Cardiac muscle cell (in vitro differentiated cells and primary cell): ENCODE measurements around the gene SEC61A1. TPM values are rescaled to one million over a fixed set of nuclear protein-coding genes. Genes with fewer than 3 reads are reported as not detected.

Experiments
- DNase-seq, 2 donors: peaks; one replicate each; pipeline versions ENCODE4 v3.0.0 to v3.0.0-alpha.2; 2010 to 2017; ENCODE audit warnings: low read depth in 1 of 2, low spot score in 1 of 2
- H3K27ac ChIP-seq: fragments of 200-600 bp; sonication (generic); 2 replicates; pipeline ENCODE4 v1.5.1; 2016
- H3K27me3 ChIP-seq: fragments of 200-600 bp; sonication (generic); 2 replicates; pipeline ENCODE4 v1.6.0; 2016; ENCODE audit warnings: control low read depth
- H3K36me3 ChIP-seq: fragments of 200-600 bp; sonication (generic); 2 replicates; pipeline ENCODE4 v1.5.1; 2016; ENCODE audit warnings: control low read depth
- H3K4me1 ChIP-seq: fragments of 200-600 bp; sonication (generic); 2 replicates; pipeline ENCODE4 v1.8.1; 2017; ENCODE audit warnings: low read depth, mild to moderate bottlenecking, mixed run types
- H3K4me3 ChIP-seq: fragments of 200-600 bp; sonication (generic); 2 replicates; pipeline ENCODE4 v1.5.1; 2016; ENCODE audit warnings: mild to moderate bottlenecking
- H3K9me3 ChIP-seq: fragments of 200-600 bp; sonication (generic); 2 replicates; pipeline ENCODE4 v1.5.1; 2017; ENCODE audit warnings: low read depth, mild to moderate bottlenecking, control low read depth
- CTCF ChIP-seq: IDR thresholded peaks from 2 replicates; pipeline ENCODE4 v1.5.1; 2012; ENCODE audit warnings: low read depth, mild to moderate bottlenecking, low read length
- polyA plus RNA-seq: library from polyadenylated mRNA; unstranded; fragments of >200 nt; fragmentation: Nextera tagmentation; extraction: Ambion mirVana; gene quantifications from 2 replicates; pipeline ENCODE4 v1.2.1, GENCODE V29; 2016
- total RNA-seq: library from RNA; depleted of rRNA; stranded (reverse); fragments of >200 nt; gene quantifications from 2 replicates; pipeline ENCODE4 v1.2.3, GENCODE V29; 2016

The SEC61A1 gene
- total and polyA plus RNA-seq, 2 experiments from 2014 or later = 92.4 to 133 TPM

GRCh38 chr3:128071771-128072453 lies 19.7 kb downstream of the SEC61A1 start:
- DNase-seq = no peak
- H3K36me3 ChIP-seq = peaks cover 31% of the 10 kb centered on the region
- TF ChIP-seq CTCF = no peak

GRCh38 chr3:128072454-128073184 lies 20.4 kb downstream of the SEC61A1 start:
- no peaks in the 10 kb centered on the region for H3K9me3 ChIP-seq
- H3K27ac ChIP-seq = no peak overlapping the region
- DNase-seq = no peak
- no peak overlapping the region for H3K4me3 ChIP-seq
- TF ChIP-seq CTCF = no peak
- H3K27me3 ChIP-seq = no peaks in the 10 kb centered on the region
- peaks cover 24% of the 10 kb centered on the region for H3K36me3 ChIP-seq
- H3K4me1 ChIP-seq = peaks cover 16% of the 10 kb centered on the region

More at GRCh38 chr3:128071771-128072453, 19.7 kb downstream of the SEC61A1 start:
- Histone ChIP-seq H3K27ac (no peak overlapping the region), H3K27me3 (no peaks in the 10 kb centered on the region), H3K9me3 (no peaks in the 10 kb centered on the region), H3K4me3 (no peak overlapping the region), H3K4me1 (peaks cover 12% of the 10 kb centered on the region)

- no peak overlapping the region for H3K4me3 ChIP-seq
- no peaks in the 10 kb centered on the region for H3K27me3 ChIP-seq
- no peak for TF ChIP-seq CTCF
- H3K27ac ChIP-seq = no peak overlapping the region
- DNase-seq = no peak
- peaks cover 19% of the 10 kb centered on the region for H3K36me3 ChIP-seq
- H3K4me1 ChIP-seq = peaks cover 18% of the 10 kb centered on the region
- H3K9me3 ChIP-seq = no peaks in the 10 kb centered on the region
Measured at GRCh38 chr3:128073185-128073725, 21.0 kb downstream of the SEC61A1 start.

GRCh38 chr3:128073807-128074206 lies 21.6 kb downstream of the SEC61A1 start:
- Histone ChIP-seq H3K27ac (no peak overlapping the region), H3K4me1 (peaks cover 18% of the 10 kb centered on the region), H3K4me3 (no peak overlapping the region), H3K9me3 (no peaks in the 10 kb centered on the region), H3K27me3 (no peaks in the 10 kb centered on the region), H3K36me3 (peaks cover 14% of the 10 kb centered on the region)
- no peak for TF ChIP-seq CTCF
- DNase-seq = peak in 1 of 2 donors; percentile 40

- H3K36me3 ChIP-seq = peaks cover 7% of the 10 kb centered on the region
- no peak for TF ChIP-seq CTCF
- H3K4me1 ChIP-seq = peaks cover 22% of the 10 kb centered on the region
- DNase-seq = no peak
- H3K9me3 ChIP-seq = no peaks in the 10 kb centered on the region
- H3K27me3 ChIP-seq = no peaks in the 10 kb centered on the region
- H3K27ac ChIP-seq = no peak overlapping the region
- peak overlapping the region; percentile 31 for H3K4me3 ChIP-seq
Measured at GRCh38 chr3:128074851-128075521, 22.7 kb downstream of the SEC61A1 start.
